Stimulated activated CD4-positive, alpha-beta T cell treated with anti-CD3 and anti-CD28 coated beads, Interleukin-4, amount 100 ng/mL, for 1 hour (primary cell): ENCODE measurements around the gene FTH1.
A peak's percentile ranks its signal among the peaks of the same experiment; 100 is the strongest.
"Not testable (repeated sequence)": the region's sequence is repeated elsewhere in the genome, so short reads cannot be mapped to it uniquely, and the experiment has no call there.

Source experiments
- DNase-seq: peaks from one replicate; pipeline ENCODE4 v3.0.0-alpha.2; 2020

FTH1 gene

DNA sequence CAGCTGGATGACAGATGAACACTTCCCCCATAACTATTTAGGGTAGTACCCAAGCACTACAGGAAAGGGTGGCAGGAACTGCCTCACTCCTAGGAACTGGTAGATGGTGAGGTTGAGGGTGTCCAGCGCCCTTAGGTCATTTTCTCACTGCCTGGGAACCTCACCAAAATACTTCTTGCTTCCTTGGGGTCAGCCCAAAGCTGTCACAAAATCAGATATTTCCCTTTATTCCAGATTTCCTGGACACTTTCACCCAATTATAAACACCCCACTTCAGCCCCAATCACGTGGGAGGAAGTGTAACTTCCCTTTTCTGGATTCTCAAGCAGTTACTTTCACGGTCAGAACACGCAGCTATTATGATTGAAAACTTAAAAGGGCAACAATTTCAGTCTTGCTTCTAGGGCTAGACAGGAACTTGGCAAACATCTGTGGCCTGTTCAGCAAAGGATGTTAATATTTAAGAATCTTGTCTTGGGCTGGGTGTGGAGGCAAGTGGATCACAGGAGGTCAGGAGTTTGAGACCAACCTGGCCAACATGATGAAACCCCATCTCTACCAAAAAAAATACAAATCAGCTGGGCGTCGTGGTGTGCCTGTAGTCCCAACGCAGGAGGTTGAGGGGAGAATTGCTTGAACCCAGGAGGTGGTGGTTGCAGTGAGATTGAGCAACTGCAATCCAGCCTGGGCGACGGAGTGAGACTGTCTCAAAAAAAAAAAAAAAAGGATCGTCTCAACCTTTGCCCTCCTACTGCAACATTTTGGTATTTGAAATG lies 4.0 kb downstream of the FTH1 start:
- DNase-seq = no peak

DNA sequence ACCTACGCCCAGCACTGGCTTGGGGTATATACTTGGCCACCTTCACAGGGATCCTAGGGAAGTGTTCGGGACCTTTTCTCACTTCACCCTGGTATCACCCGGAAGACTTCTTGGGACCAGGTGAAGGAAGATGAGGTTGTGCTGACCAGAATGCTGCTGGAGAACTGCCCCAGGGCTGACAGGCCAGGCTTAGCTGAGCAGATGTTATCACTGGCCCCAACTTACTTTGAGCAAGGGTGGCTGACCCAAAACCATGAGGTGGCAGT lies 4.5 kb downstream of the FTH1 start:
- no peak for DNase-seq

DNA sequence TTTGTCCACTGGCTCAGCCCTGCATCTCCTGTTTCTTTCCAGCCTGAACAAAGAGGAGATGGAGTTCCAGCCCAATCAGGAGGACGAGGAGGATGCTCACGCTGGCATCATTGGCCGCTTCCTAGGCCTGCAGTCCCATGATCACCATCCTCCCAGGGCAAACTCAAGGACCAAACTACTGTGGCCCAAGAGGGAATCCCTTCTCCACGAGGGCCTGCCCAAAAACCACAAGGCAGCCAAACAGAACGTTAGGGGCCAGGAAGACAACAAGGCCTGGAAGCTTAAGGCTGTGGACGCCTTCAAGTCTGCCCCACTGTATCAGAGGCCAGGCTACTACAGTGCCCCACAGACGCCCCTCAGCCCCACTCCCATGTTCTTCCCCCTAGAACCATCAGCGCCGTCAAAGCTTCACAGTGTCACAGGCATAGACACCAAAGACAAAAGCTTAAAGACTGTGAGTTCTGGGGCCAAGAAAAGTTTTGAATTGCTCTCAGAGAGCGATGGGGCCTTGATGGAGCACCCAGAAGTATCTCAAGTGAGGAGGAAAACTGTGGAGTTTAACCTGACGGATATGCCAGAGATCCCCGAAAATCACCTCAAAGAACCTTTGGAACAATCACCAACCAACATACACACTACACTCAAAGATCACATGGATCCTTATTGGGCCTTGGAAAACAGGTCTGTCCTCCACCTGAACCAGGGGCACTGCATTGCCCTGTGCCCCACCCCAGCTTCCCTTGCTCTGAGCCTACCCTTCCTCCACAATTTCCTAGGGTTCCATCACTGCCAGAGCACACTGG lies 5.0 kb downstream of the FTH1 start:
- no peak for DNase-seq

DNA sequence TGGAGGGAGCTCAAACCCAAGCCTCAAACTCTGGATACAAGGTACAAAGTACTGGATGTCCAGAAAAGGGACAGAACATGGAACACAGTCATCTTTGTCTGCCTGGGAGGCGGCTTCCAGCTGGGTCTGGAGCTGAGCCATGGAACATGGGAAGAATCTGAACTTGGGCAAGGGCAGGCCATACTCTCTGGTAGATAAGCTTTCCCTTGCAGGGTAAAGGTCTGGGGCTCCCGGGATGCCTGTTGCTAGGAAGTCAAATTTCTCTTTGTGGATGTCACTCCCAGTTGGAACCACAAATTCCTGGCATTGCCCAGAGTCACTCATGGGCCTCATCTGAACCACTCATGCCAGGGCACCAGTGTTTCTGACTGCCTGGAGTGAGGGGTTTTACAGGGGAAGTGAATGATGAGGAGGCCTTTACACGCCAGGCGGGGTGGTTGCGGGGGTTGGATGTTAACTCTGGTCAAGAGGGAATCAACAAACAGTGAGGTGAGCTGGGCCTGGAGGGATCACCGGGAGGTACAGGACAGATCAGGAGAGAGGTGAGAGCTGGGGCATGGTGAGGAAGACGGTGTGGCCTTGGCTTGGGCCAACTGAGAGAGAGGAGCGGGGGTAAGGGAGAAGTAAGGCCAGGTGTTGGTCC lies 5.7 kb downstream of the FTH1 start:
- no peak for DNase-seq

DNA sequence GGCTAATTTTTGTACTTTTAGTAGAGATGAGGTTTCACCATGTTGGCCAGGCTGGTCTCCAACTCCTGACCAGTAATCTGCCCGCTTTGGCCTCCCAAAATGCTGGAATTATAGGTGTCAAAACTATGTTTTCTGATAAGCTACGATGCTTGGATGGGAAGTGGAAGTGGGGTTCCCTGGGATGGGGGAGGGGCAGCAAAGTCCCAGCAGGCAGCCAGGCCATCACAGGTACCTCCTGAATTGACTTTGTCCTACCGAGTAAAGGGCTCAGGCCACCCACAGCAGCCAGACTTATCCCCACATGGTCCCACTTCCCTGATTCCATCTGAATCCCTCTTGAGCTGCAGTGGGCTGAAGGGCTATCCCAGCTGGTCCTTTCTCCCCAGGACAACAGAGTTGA lies 6.9 kb downstream of the FTH1 start:
- DNase-seq = no peak

DNA sequence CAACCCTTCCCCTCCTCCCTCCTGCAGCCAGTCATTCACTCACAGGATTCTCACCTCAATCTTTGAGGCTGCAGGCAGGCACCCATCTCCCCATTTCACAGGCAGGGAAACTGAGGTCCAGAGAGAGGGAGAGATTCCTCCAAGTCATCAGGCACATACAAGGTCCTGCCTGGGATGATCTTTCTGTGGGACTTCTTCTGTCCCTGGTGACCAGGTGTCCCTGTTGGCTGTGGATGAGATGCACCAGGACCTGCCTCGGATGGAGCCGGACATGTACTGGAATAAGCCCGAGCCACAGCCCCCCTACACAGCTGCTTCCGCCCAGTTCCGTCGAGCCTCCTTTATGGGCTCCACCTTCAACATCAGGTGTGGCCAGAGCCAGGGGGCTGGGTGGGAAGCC lies 7.8 kb downstream of the FTH1 start:
- no peak for DNase-seq

DNA sequence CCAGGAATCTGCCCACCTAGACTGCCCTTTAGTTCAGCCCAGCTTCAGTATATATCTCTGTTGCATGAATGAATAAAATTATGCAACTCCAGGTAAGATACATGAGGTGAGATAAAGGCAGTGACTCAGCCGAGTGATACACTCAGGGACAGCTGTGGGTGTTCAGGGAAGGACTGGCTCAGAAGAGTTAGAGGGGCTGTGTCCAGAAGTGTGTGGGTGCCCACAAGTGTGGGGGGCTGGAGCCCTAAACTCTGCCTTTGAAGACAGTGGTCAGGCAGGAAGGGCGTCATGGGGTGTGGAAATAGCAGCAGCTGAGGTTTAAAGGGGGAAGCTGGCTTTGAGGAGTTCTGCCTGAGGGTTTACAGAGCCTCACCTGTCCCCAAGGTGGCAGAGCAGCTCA lies 8.3 kb downstream of the FTH1 start:
- DNase-seq = no peak

DNA sequence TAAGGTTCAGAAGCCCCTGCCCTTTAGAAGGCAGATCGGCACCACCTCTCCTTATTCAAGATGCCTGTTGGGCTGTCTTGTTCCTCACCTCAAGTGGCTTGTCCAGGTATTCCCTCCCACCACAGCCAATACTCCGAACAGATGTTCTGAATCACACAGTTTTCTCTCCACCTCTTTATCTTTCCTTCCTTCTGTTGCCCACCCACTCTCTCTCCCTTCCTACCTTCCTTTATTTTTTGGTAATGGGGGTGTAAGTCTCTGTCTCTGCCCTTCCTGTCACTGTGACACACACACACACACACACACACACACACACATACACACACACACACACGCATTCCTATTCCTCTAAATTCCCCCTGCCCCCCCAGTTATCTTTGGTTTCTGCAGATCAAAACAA lies 8.8 kb downstream of the FTH1 start:
- DNase-seq = no peak

DNA sequence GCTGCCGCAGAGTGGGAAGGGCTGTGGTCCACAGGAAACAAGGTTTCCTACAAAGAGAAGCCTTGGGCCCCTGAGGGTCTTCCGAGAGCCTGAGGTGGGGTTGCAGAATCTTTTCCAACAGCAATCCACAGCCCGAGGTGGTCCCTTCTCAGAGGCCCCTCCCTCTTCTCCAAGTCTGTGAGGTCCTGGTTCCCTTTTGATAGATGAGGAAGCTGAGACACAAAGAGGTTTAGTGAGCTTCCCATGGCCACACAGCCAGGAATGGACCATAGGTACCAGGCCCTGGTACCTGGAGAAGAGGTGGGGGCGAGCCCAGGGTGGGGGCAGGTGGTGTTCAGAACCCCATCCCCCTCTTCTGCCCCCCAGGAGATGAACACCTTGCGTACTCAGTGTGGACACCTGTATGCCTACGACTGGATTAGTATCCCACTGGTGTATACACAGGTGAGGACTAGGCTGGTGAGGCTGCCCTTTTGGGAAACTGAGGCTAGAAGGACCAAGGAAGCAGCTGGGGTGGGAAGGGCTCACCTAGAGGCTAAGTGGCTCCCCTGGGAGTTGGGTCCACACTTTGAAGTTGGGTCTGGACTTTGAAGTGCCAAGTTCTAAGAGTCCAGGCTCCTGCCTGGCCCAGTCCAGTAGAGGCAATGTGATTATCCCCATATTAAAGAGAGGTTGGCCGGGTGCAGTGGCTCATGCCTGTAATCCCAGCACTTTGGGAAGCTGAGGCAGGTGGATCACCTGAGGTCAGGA lies 10.2 kb downstream of the FTH1 start:
- DNase-seq = no peak

DNA sequence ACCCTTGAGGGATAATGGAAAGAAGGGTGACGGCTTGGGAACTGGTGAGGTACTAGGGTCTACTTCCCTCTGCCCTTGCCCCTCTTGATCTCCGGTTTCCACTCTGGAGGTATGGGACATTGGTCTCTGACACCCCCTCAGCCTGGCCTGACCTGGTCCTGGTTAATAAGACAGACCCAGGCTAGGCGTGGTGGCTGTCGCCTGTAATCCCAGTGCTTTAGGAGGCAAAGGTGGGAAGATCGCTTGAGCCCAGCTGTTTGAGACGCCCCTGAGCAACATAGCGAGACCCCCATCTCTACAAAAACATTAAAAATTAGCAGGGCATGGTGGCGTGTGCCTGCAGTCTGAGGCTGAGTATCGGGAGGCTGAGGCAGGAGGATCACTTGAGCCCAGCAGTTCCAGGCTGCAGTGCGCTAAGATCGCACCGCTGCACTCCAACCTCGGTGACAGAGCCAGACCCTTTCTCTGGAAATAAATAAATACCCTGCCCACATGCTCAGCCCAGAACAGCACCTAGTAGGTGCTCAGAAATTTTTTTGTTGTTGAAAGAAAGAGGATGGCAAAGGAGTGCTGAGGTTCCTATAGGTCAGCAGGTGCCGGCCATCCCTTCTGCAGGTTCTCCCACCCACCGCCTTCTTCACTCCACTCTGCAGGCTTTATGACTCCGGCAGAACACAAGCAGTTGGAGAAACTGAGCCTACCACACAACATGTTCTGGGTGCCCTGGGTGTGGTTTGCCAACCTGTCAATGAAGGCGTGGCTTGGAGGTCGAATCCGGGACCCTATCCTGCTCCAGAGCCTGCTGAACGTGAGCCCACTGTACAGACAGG lies 11.0 kb downstream of the FTH1 start:
- no peak for DNase-seq

DNA sequence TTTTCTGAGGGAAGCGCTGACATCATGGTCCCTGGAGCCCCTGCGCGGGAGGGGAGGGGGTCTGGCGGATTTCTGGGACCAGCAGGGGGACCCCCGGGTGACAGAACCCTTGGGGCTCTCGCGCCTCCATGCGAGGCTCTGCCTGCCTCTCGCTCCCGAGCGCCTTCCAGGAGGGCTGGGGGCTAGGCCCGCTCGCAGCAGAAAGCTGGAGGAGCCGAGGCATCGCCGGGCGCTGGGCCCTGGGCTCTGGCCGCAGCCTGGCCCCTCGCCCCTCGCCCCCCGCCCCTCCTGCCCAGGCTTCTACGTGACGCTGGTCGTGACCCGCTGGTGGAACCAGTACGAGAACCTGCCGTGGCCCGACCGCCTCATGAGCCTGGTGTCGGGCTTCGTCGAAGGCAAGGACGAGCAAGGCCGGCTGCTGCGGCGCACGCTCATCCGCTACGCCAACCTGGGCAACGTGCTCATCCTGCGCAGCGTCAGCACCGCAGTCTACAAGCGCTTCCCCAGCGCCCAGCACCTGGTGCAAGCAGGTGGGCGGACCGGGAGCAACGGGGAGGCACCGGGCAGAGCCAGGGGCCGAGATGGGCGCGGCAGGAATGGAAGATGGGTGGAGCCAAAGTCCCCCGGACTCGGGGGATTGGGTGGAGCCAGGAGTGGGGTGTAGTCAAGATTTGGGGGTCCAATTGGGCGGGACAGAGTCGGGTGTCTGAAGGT lies 11.9 kb downstream of the FTH1 start:
- peak; percentile 37 for DNase-seq

DNA sequence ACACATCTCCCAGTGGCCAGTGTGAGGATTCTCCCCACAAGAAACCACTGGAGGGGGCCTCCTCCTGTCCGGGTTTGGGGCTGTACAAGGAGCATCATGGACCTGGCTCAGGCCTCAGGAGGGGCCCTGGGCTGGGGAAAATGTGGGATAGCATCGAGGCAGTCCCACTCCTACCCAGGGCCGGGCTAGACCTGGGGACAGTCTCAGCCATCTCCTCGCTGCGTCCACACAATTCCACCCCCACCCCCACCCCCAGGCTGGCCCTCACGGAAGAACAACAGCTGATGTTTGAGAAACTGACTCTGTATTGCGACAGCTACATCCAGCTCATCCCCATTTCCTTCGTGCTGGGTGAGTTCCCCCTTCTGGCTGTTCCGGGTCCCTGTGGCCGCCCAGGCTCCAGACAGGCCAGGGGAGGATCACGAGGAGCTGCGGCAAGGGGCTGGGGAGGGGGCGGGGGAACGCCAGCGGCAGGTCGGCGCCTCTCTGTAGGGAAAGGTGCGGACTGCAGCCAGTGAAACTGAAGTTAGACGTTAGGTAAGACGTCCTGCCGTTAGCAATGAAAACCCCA lies 12.5 kb downstream of the FTH1 start:
- DNase-seq = no peak

DNA sequence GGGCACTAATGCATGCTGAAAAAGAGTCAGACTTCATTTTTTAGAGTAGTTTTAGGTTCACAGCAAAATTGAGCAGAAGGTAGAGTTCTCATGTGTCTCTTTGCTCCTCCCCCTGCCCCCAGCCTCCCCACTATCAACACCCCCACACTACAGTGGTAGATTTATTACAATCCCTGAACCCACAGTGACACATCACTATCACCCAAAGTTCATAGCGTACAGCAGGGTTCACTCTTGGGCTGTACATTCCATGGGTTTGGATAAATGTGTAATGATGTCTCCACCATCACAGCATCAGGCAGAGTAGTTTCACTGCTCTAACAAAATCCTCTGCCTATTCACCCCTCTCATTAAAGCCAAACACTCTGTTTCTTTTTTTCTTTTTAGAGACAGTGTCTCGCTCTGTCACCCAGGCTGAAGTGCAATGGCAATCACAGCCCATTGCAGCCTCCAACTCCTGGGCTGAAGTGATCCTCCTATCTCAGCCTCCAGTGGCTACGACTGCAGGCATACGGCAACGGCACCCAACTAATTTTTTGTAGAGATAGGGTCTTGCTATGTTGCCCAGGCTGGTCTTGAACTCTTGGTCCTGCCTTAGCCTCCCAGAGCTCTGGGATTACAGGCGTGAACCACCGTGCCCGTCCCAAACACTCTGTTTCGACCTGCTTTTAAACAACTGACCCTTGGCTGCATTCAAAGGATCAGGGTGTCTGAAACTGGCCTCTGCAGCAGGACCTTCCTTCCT lies 13.2 kb downstream of the FTH1 start:
- no peak for DNase-seq

DNA sequence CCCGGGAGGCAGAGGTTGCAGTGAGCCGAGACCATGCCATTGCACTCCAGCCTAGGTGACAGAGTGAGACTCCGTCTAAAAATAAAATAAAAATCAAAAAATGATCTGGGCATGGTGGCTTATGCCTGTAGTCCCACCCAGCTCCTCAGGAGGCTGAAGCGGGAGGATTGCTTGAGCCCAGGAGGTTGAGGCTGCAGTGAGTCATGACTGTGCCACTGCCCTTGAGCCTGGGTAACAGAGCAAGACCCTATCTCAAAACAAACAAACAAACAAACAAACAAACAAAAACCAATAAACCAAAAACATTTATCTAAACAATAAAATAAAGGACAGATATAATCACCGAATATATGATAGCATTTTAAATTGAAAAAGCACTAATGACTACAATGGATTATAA lies 13.8 kb downstream of the FTH1 start:
- DNase-seq = not testable (repeated sequence)

DNA sequence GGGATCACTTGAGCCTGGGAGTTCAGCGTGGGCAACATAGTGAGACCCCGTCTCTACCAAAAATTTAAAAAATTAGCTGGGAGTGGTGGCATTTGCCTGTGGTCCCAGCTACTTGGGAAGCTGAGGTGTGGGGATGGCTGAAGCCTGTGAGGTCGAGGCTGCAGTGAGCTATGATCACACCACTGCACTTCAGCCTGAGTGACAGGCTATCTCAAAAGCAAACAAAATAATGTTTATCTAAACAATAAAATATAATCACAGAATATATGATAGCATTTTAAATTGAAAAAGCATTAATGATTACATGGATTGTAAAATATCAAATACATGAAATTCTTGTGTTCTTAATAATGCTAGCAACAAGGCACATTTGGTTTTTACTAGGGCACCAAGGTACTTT lies 14.6 kb downstream of the FTH1 start:
- no peak for DNase-seq

DNA sequence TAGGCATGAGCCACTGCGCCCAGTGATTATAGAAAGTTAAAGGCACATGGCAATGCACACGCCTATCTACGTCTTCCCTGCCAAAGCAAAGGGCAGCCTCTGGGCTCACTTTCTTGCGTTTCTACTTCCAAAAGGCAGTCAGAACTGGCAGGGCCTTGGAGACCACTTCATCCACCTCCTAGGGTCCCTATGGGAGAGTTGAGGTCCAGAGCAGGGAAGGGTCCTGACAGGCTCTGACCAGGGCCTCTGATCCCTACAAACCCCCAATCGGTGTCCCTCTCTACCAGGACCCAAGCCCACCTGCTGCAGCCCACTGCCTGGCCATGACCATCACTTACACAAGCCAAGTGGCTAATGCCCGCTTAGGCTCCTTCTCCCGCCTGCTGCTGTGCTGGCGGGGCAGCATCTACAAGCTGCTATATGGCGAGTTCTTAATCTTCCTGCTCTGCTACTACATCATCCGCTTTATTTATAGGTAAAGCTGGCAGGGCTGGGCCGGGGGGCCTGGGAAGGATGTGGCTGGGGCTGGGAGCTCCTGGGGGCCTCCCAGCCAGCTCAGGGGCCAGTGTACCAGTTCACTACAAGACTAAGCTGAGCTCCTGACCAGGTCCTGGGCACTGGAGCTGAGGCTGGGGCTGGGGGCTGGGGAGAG lies 15.8 kb downstream of the FTH1 start:
- no peak for DNase-seq

DNA sequence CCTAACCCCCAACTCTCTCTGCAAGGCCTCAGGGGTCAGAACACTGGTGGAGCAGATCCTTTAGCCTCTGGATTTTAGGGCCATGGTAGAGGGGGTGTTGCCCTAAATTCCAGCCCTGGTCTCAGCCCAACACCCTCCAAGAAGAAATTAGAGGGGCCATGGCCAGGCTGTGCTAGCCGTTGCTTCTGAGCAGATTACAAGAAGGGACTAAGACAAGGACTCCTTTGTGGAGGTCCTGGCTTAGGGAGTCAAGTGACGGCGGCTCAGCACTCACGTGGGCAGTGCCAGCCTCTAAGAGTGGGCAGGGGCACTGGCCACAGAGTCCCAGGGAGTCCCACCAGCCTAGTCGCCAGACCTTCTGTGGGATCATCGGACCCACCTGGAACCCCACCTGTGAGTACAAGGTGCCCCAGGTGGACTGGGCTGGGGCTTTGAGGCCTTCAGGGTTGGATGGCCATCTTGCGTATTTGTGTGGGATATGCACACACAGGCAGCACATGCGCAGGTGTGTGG lies 17.3 kb downstream of the FTH1 start, which contains the start of gene BEST1:
Gene BEST1, plus strand, starts transcription at position 317 of the 513 bp plus-strand sequence. CDS start 1,456 bp downstream, outside the sequence.
- DNase-seq = no peak

DNA sequence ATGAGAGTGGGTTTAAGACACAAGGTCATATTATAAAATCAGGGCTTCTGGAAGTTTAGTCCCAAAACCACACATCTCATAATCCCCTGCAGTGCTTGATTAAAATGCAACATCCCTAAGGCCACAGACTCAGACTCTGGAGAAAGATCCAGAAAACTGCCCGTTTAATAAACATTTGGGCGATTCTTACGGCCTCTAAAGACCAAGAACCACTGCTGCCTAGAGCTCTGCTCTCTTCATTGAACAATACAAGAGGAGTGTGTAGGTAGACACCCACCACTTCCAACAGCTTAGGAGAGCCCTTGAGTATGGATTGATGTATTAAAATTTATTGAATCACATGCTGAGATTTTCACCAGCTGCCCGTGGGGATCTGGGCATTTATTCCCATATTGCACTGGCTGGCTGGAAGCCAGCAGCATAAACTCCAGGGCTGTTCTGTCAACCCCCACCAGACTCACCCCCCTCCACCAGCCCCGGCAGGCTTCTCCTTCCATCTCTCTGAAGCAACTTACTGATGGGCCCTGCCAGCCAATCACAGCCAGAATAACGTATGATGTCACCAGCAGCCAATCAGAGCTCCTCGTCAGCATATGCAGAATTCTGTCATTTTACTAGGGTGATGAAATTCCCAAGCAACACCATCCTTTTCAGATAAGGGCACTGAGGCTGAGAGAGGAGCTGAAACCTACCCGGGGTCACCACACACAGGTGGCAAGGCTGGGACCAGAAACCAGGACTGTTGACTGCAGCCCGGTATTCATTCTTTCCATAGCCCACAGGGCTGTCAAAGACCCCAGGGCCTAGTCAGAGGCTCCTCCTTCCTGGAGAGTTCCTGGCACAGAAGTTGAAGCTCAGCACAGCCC lies 18.0 kb downstream of the FTH1 start:
- DNase-seq = no peak

DNA sequence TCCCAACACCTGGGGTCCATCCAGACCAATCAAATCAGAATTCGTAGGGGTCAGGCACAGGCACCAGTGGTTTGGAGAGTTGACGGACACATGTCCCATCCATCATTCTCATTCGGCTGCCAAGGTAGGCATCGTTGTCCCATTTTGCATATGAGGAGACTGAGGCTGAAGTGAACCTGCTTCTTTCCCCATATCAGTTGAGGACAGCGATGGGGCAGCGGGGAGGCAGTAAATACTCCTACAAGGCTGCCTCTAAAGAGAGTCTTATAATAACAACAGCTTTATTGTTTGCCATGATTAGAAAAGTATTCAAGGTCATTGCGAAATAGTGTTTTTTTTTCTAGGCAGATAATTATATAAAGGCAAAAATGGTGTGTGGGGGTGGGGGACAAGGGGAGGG lies 18.9 kb downstream of the FTH1 start:
- no peak for DNase-seq
